Neural progenitor cell (in vitro differentiated cells): Measurements from ENCODE around the gene LMF2. TPM values are rescaled to one million over a fixed set of nuclear protein-coding genes. Genes with fewer than 3 reads are reported as not detected.

Experiments
- DNase-seq: peaks from one replicate; pipeline ENCODE4 v3.0.0-alpha.2; 2016; ENCODE audit warnings: low spot score
- H2AFZ ChIP-seq: fragments of 200-600 bp; sonication (generic); replicated peaks from 2 replicates; pipeline ENCODE4 v1.6.1; 2016; ENCODE audit warnings: antibody characterized with exemption
- H3F3A ChIP-seq: fragments of 200-600 bp; sonication (generic); 2 replicates; pipeline ENCODE4 v1.6.1; 2016; ENCODE audit warnings: antibody characterized with exemption, low read depth
- H3K27ac ChIP-seq: fragments of 200-600 bp; sonication (generic); 2 replicates; pipeline ENCODE4 v1.5.1; 2016; ENCODE audit warnings: mild to moderate bottlenecking
- H3K27me3 ChIP-seq: fragments of 200-600 bp; sonication (generic); 2 replicates; pipeline ENCODE4 v1.6.1; 2016; ENCODE audit warnings: mild to moderate bottlenecking, moderate library complexity
- H3K36me3 ChIP-seq: fragments of 200-600 bp; sonication (generic); 2 replicates; pipeline ENCODE4 v1.5.1; 2016
- H3K4me1 ChIP-seq: fragments of 200-600 bp; sonication (generic); 2 replicates; pipeline ENCODE4 v1.6.1; 2016; ENCODE audit warnings: mixed run types
- H3K4me2 ChIP-seq: fragments of 200-600 bp; sonication (generic); 2 replicates; pipeline ENCODE4 v1.6.1; 2016
- H3K4me3 ChIP-seq: fragments of 200-600 bp; sonication (generic); 2 replicates; pipeline ENCODE4 v1.5.1; 2016
- H3K79me2 ChIP-seq: fragments of 200-600 bp; sonication (generic); 2 replicates; pipeline ENCODE4 v1.6.1; 2016; ENCODE audit warnings: low read depth
- H3K9ac ChIP-seq: fragments of 200-600 bp; sonication (generic); 2 replicates; pipeline ENCODE4 v1.6.1; 2016
- H3K9me3 ChIP-seq: fragments of 200-600 bp; sonication (generic); 2 replicates; pipeline ENCODE4 v1.5.1; 2016; ENCODE audit warnings: low read depth
- H4K20me1 ChIP-seq: fragments of 200-600 bp; sonication (generic); 2 replicates; pipeline ENCODE4 v1.6.1; 2016; ENCODE audit warnings: low read depth
- H3K27ac Mint-ChIP-seq: 3 replicates; pipeline ENCODE4 v1.8.0; 2021; ENCODE audit warnings: mixed read lengths
- H3K27me3 Mint-ChIP-seq: 2 replicates; pipeline ENCODE4 v1.8.0; 2022; ENCODE audit warnings: low read depth, mild to moderate bottlenecking, inconsistent platforms, moderate library complexity, mixed read lengths; ENCODE audit not compliant: insufficient read depth
- H3K36me3 Mint-ChIP-seq: 3 replicates; pipeline ENCODE4 v1.8.0; 2021; ENCODE audit warnings: mixed read lengths
- H3K4me1 Mint-ChIP-seq: 3 replicates; pipeline ENCODE4 v1.8.0; 2021; ENCODE audit warnings: mixed read lengths
- H3K4me3 Mint-ChIP-seq: 3 replicates; pipeline ENCODE4 v1.8.0; 2021; ENCODE audit warnings: mild to moderate bottlenecking, moderate library complexity, mixed read lengths
- H3K9me3 Mint-ChIP-seq: 3 replicates; pipeline ENCODE4 v1.8.0; 2020; ENCODE audit warnings: mixed read lengths
- CTCF ChIP-seq: fragments of 200-600 bp; sonication (generic); IDR thresholded peaks from 2 replicates; pipeline ENCODE4 v1.5.1; 2017; ENCODE audit warnings: antibody characterized with exemption, mild to moderate bottlenecking
- EZH2 ChIP-seq: fragments of 200-600 bp; sonication (generic); IDR thresholded peaks from 2 replicates; pipeline ENCODE4 v1.6.1; 2017; ENCODE audit warnings: antibody characterized with exemption, mild to moderate bottlenecking, moderate library complexity
- EZH2phosphoT487 ChIP-seq: fragments of 200-600 bp; sonication (generic); IDR thresholded peaks from 2 replicates; pipeline ENCODE4 v1.6.1; 2017; ENCODE audit warnings: antibody characterized with exemption
- total RNA-seq: library from RNA; depleted of rRNA; stranded (reverse); fragments of >200 nt; gene quantifications from 2 replicates; pipeline ENCODE4 v1.2.3, GENCODE V29; 2015; ENCODE audit warnings: low replicate concordance

LMF2 gene
- total RNA-seq, 1 donor from 2014 or later, result 7.1 TPM

DNA sequence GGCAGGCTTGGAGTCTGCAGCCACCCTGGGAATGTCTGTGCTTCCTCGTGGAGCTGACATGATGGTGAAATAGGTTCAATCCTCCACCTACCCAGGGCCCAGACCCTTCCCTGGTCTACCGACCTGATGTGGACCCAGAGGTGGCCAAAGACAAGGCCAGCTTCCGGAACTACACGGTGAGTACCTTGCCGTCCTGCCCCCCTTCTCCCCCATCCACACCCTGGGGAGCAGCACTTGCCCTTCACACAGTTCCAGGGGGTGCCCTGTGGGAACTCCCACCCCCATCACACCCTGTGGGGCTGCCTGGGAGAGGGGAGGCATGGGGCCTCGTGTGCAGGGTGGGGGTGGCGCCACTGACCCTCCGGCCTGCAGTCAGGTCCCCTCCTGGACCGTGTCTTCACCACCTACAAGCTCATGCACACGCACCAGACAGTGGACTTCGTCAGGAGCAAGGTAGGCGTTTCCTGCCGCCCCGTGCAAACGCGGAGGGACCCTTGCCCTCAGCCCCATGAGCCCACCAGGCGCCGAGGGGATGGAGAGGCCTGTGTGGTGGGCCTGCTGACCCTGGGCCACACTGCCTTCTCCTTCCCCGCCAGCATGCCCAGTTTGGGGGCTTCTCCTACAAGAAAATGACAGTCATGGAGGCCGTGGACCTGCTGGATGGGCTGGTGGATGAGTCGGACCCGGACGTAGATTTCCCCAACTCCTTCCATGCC, 20.1 kb downstream of the LMF2 start:
- H3K27me3 Mint-ChIP-seq, result peaks cover 5% of the 10 kb centered on the region
- H3K9ac ChIP-seq, result no peak overlapping the region
- no peak overlapping the region for H2AFZ ChIP-seq
- no peaks in the 10 kb centered on the region for H3K27me3 ChIP-seq
- H3K27ac ChIP-seq, result no peak overlapping the region
- no peaks in the 10 kb centered on the region for H3K9me3 ChIP-seq
- TF ChIP-seq CTCF, result no peak
- TF ChIP-seq EZH2, result no peak
- TF ChIP-seq EZH2phosphoT487, result no peak
- no peak overlapping the region for H3K27ac Mint-ChIP-seq
- H3K9me3 Mint-ChIP-seq, result no peaks in the 10 kb centered on the region
- H3K36me3 ChIP-seq, result no peaks in the 10 kb centered on the region
- H3K4me2 ChIP-seq, result no peak overlapping the region
- peaks cover 2% of the 10 kb centered on the region for H3K4me1 Mint-ChIP-seq
- no peaks in the 10 kb centered on the region for H4K20me1 ChIP-seq
- H3K79me2 ChIP-seq, result no peaks in the 10 kb centered on the region
- no peaks in the 10 kb centered on the region for H3K4me1 ChIP-seq
- no peaks in the 10 kb centered on the region for H3F3A ChIP-seq
- DNase-seq, result no peak
- H3K4me3 ChIP-seq, result no peak overlapping the region
- H3K36me3 Mint-ChIP-seq, result no peaks in the 10 kb centered on the region
- no peak overlapping the region for H3K4me3 Mint-ChIP-seq

DNA sequence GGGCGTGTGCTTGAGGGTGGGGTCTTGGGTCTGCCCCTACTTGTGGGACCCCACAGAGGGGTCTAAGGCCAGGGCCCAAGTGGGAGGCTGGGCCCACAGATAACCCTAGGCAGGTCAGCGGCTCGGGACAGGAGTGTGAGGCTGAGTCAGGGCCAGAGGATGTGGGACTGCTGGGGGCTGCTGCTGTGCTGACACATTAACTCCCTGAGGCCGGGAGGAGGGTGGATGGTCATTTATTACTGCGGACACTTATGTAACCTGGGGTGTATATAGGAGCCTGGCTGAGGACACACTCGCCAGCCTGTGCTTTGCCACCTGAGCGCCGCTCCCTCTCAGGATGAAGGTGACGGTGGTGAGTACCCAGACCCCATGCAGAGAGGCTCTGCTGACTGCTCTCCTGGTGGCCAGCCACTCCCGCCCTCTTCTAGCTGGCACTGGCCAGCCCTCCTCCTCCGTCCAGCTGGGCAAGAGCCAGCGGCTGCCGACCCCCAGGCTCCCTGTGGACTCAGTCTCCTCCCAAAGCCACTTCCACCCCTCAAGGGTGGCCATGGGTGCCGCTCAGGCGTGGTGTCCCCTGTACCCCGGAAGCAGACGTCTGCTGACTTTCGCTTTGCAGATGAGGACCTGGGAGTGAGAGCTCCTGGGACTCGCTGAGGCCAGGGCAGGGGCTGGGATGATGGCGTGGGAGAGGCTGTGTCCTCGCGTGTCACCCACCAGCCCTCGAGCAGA, 20.8 kb downstream of the LMF2 start, which contains the start of gene MIOX:
MIOX (plus strand) TSS at position 299 of the 729 bp plus-strand sequence; CDS start at position 338, 39 bp downstream.
- no peak within 1 kb of the TSS for H2AFZ ChIP-seq
- Mint-ChIP-seq H3K27me3 (peaks cover 7% of the 10 kb centered on the region), H3K4me1 (peaks cover 2% of the 10 kb centered on the region), H3K4me3 (no peak within 1 kb of the TSS), H3K27ac (peak within 1 kb of the TSS; percentile 47), H3K9me3 (no peaks in the 10 kb centered on the region), H3K36me3 (no peaks in the 10 kb centered on the region)
- no peaks in the 10 kb centered on the region for H3K36me3 ChIP-seq
- H3K9ac ChIP-seq, result no peak within 1 kb of the TSS
- no peak for DNase-seq
- no peak within 1 kb of the TSS for H3K27ac ChIP-seq
- H3K79me2 ChIP-seq, result no peaks in the 10 kb centered on the region
- no peaks in the 10 kb centered on the region for H3K4me1 ChIP-seq
- no peaks in the 10 kb centered on the region for H3F3A ChIP-seq
- H3K4me3 ChIP-seq, result no peak within 1 kb of the TSS
- H3K27me3 ChIP-seq, result peaks cover 5% of the 10 kb centered on the region
- TF ChIP-seq CTCF (no peak), EZH2 (no peak), EZH2phosphoT487 (no peak)
- no peaks in the 10 kb centered on the region for H4K20me1 ChIP-seq
- no peak within 1 kb of the TSS for H3K4me2 ChIP-seq
- no peaks in the 10 kb centered on the region for H3K9me3 ChIP-seq

- no peak overlapping the region for H2AFZ ChIP-seq
- no peaks in the 10 kb centered on the region for H4K20me1 ChIP-seq
- H3K4me3 ChIP-seq, result no peak overlapping the region
- TF ChIP-seq CTCF, result no peak
- no peak for TF ChIP-seq EZH2
- TF ChIP-seq EZH2phosphoT487, result no peak
- H3F3A ChIP-seq, result peaks cover 3% of the 10 kb centered on the region
- no peaks in the 10 kb centered on the region for H3K4me1 ChIP-seq
- no peak overlapping the region for H3K4me3 Mint-ChIP-seq
- no peak for DNase-seq
- no peaks in the 10 kb centered on the region for H3K9me3 Mint-ChIP-seq
- H3K36me3 ChIP-seq, result no peaks in the 10 kb centered on the region
- H3K4me2 ChIP-seq, result no peak overlapping the region
- H3K27me3 Mint-ChIP-seq, result peaks cover 12% of the 10 kb centered on the region
- no peak overlapping the region for H3K27ac Mint-ChIP-seq
- no peak overlapping the region for H3K9ac ChIP-seq
- no peak overlapping the region for H3K27ac ChIP-seq
- peaks cover 17% of the 10 kb centered on the region for H3K27me3 ChIP-seq
- no peaks in the 10 kb centered on the region for H3K9me3 ChIP-seq
- H3K79me2 ChIP-seq, result no peaks in the 10 kb centered on the region
- no peaks in the 10 kb centered on the region for H3K36me3 Mint-ChIP-seq
- H3K4me1 Mint-ChIP-seq, result no peaks in the 10 kb centered on the region
These were observed 22.0 kb downstream of the LMF2 start for GRCh38 chr22:50485221-50486131.
